Measurements from ENCODE around the gene PLXNC1.
A peak's percentile ranks its signal among the peaks of the same experiment; 100 is the strongest.

PLXNC1 gene

DNA sequence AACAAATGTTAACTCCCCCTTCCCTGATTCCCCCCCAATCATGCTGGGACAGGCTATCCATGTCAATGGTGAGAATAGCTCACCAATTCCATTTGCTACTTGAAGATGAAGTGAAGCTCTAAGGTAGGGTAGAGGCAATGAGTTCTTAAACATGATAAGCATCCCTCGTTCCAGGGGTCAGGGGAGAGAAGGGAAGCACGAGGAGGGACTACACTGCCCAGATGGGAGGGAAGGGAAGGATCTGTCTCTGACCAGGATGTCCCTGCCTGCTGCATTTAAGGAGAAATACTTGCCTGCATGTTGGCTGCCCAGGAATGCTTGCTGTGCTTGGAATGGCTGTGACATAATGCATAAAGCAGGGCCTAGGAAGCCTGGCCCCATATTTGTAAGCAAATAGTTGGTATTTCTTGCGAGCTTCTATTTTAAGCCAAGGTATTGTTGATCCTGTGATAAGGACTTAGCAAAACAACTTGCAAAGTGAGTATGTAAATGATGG lies 156.2 kb downstream of the PLXNC1 start:
- Histone ChIP-seq H2BK12ac (ENCODE audit: low read length) (no peak overlapping the region), H2BK5ac (ENCODE audit: low read depth, low read length, poor library complexity) (no peak overlapping the region), H4K8ac (ENCODE audit: low read depth, low read length) (no peak overlapping the region), H3K4me1 (ENCODE audit: control insufficient read depth in 1 of 2, insufficient read depth in 2 of 2, low read length in 2 of 2) (peaks cover 5 to 15% of the 10 kb centered on the region in 2 experiments), H3K4me2 (ENCODE audit: low read length) (no peak overlapping the region), H3K27ac (ENCODE audit: low read depth, low read length) (no peak overlapping the region), H2AK5ac (ENCODE audit: low read length) (no peak overlapping the region), H3K4me3 (ENCODE audit: low read depth, low read length) (no peak overlapping the region), H3K36me3 (ENCODE audit: control insufficient read depth in 1 of 2, insufficient read depth in 2 of 2, low read length in 2 of 2) (no peaks in the 10 kb centered on the region), H3K27me3 (ENCODE audit: insufficient read depth, low read length) (no peaks in the 10 kb centered on the region), H3K9me3 (ENCODE audit: insufficient read depth, low read depth, low read length) (no peaks in the 10 kb centered on the region), H3K4ac (ENCODE audit: low read depth, low read length) (no peak overlapping the region), H3K9ac (ENCODE audit: low read length) (no peak overlapping the region), H3K23ac (ENCODE audit: low read length) (no peak overlapping the region), H4K91ac (ENCODE audit: low read depth, low read length) (no peak overlapping the region), H2BK120ac (ENCODE audit: insufficient read depth, low read length, poor library complexity) (no peak overlapping the region), H3K79me2 (ENCODE audit: control insufficient read depth, insufficient read depth, low read length, poor library complexity) (no peaks in the 10 kb centered on the region), H3K14ac (ENCODE audit: low read length) (no peak overlapping the region), H4K12ac (ENCODE audit: low read depth, low read length) (no peak overlapping the region), H2AFZ (ENCODE audit: insufficient read depth, low read length, poor library complexity) (no peak overlapping the region), H3K18ac (ENCODE audit: low read length) (no peak overlapping the region), H3K79me1 (ENCODE audit: low read length) (peaks cover 7% of the 10 kb centered on the region)
- DNase-seq = peak; percentile 93 to 98
- no CpG with 5 or more reads among the region's 3 CpGs for WGBS (ENCODE audit: extremely low coverage, insufficient coverage, insufficient read length)

GRCh38 chr12:94305130-94305957 lies 157.0 kb downstream of the PLXNC1 start:
- peaks cover 5 to 11% of the 10 kb centered on the region in 2 experiments for H3K4me1 ChIP-seq (ENCODE audit: control insufficient read depth in 1 of 2, insufficient read depth in 2 of 2, low read length in 2 of 2)
- H4K8ac ChIP-seq (ENCODE audit: low read depth, low read length) = peak overlapping the region; percentile 62
- no peaks in the 10 kb centered on the region for H3K9me3 ChIP-seq (ENCODE audit: insufficient read depth, low read depth, low read length)
- no peak overlapping the region for H2AK5ac ChIP-seq (ENCODE audit: low read length)
- H4K91ac ChIP-seq (ENCODE audit: low read depth, low read length) = no peak overlapping the region
- H3K27me3 ChIP-seq (ENCODE audit: insufficient read depth, low read length) = no peaks in the 10 kb centered on the region
- no peaks in the 10 kb centered on the region for H3K36me3 ChIP-seq (ENCODE audit: control insufficient read depth in 1 of 2, insufficient read depth in 2 of 2, low read length in 2 of 2)
- H2BK12ac ChIP-seq (ENCODE audit: low read length) = peak overlapping the region; percentile 73
- peaks cover 7% of the 10 kb centered on the region for H3K79me1 ChIP-seq (ENCODE audit: low read length)
- peak overlapping the region; percentile 64 for H3K18ac ChIP-seq (ENCODE audit: low read length)
- H3K4me3 ChIP-seq (ENCODE audit: low read depth, low read length) = no peak overlapping the region
- peak overlapping the region; percentile 56 for H2BK120ac ChIP-seq (ENCODE audit: insufficient read depth, low read length, poor library complexity)
- no CpG with 5 or more reads among the region's 9 CpGs for WGBS (ENCODE audit: extremely low coverage, insufficient coverage, insufficient read length)
- H3K4ac ChIP-seq (ENCODE audit: low read depth, low read length) = no peak overlapping the region
- H2BK5ac ChIP-seq (ENCODE audit: low read depth, low read length, poor library complexity) = peak overlapping the region; percentile 78
- peak overlapping the region; percentile 60 for H3K14ac ChIP-seq (ENCODE audit: low read length)
- H3K79me2 ChIP-seq (ENCODE audit: control insufficient read depth, insufficient read depth, low read length, poor library complexity) = no peaks in the 10 kb centered on the region
- H3K23ac ChIP-seq (ENCODE audit: low read length) = no peak overlapping the region
- peak overlapping the region; percentile 83 for H3K27ac ChIP-seq (ENCODE audit: low read depth, low read length)
- no peak overlapping the region for H4K12ac ChIP-seq (ENCODE audit: low read depth, low read length)
- no peak for DNase-seq
- H3K9ac ChIP-seq (ENCODE audit: low read length) = no peak overlapping the region
- H3K4me2 ChIP-seq (ENCODE audit: low read length) = peak overlapping the region; percentile 45
- H2AFZ ChIP-seq (ENCODE audit: insufficient read depth, low read length, poor library complexity) = no peak overlapping the region

GRCh38 chr12:94308612-94309011 lies 160.2 kb downstream of the PLXNC1 start:
- no peak overlapping the region for H2AFZ ChIP-seq (ENCODE audit: insufficient read depth, low read length, poor library complexity)
- no peak overlapping the region for H4K12ac ChIP-seq (ENCODE audit: low read depth, low read length)
- H3K9ac ChIP-seq (ENCODE audit: low read length) = no peak overlapping the region
- no peak overlapping the region for H3K23ac ChIP-seq (ENCODE audit: low read length)
- no peaks in the 10 kb centered on the region for H3K27me3 ChIP-seq (ENCODE audit: insufficient read depth, low read length)
- no CpG with 5 or more reads among the region's 2 CpGs for WGBS (ENCODE audit: extremely low coverage, insufficient coverage, insufficient read length)
- no peak overlapping the region for H3K27ac ChIP-seq (ENCODE audit: low read depth, low read length)
- no peak overlapping the region for H3K4me3 ChIP-seq (ENCODE audit: low read depth, low read length)
- no peak overlapping the region for H3K4me2 ChIP-seq (ENCODE audit: low read length)
- no peak overlapping the region for H3K14ac ChIP-seq (ENCODE audit: low read length)
- no peak for DNase-seq
- H3K79me2 ChIP-seq (ENCODE audit: control insufficient read depth, insufficient read depth, low read length, poor library complexity) = no peaks in the 10 kb centered on the region
- no peak overlapping the region for H2BK120ac ChIP-seq (ENCODE audit: insufficient read depth, low read length, poor library complexity)
- no peak overlapping the region for H4K8ac ChIP-seq (ENCODE audit: low read depth, low read length)
- H3K4ac ChIP-seq (ENCODE audit: low read depth, low read length) = no peak overlapping the region
- no peak overlapping the region for H2BK5ac ChIP-seq (ENCODE audit: low read depth, low read length, poor library complexity)
- no peak overlapping the region for H2BK12ac ChIP-seq (ENCODE audit: low read length)
- no peak overlapping the region for H3K18ac ChIP-seq (ENCODE audit: low read length)
- H4K91ac ChIP-seq (ENCODE audit: low read depth, low read length) = no peak overlapping the region
- H3K79me1 ChIP-seq (ENCODE audit: low read length) = peaks cover 7% of the 10 kb centered on the region
- H3K4me1 ChIP-seq (ENCODE audit: control insufficient read depth in 1 of 2, insufficient read depth in 2 of 2, low read length in 2 of 2) = peaks cover 3 to 9% of the 10 kb centered on the region in 2 experiments
- no peak overlapping the region for H2AK5ac ChIP-seq (ENCODE audit: low read length)
- no peaks in the 10 kb centered on the region for H3K9me3 ChIP-seq (ENCODE audit: insufficient read depth, low read depth, low read length)
- H3K36me3 ChIP-seq (ENCODE audit: control insufficient read depth in 1 of 2, insufficient read depth in 2 of 2, low read length in 2 of 2) = peaks cover 0 to 2% of the 10 kb centered on the region in 2 experiments

DNA sequence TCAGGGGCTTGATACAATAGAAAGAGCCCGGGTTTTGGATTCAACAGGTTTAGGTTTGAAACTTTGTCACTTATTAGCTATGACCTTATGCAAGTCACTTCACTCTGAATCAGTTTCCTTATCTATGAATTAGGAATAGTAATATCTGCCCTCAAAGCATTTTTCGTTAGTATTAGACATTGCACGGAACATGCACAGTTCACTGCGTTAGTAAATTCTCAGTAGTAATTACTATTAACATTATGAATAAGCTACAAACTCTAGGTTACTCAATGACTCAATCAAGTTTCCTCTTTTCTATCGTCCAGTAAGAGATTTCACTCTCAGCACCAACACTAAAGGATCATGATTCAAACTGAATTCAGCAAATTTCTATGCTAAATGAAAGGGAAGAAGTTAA lies 161.0 kb downstream of the PLXNC1 start:
- Histone ChIP-seq H3K9me3 (ENCODE audit: insufficient read depth, low read depth, low read length) (no peaks in the 10 kb centered on the region), H3K14ac (ENCODE audit: low read length) (no peak overlapping the region), H2BK5ac (ENCODE audit: low read depth, low read length, poor library complexity) (no peak overlapping the region), H3K18ac (ENCODE audit: low read length) (no peak overlapping the region), H3K36me3 (ENCODE audit: control insufficient read depth in 1 of 2, insufficient read depth in 2 of 2, low read length in 2 of 2) (peaks cover 0 to 2% of the 10 kb centered on the region in 2 experiments), H3K9ac (ENCODE audit: low read length) (no peak overlapping the region), H3K23ac (ENCODE audit: low read length) (no peak overlapping the region), H4K91ac (ENCODE audit: low read depth, low read length) (no peak overlapping the region), H2AK5ac (ENCODE audit: low read length) (no peak overlapping the region), H3K27ac (ENCODE audit: low read depth, low read length) (no peak overlapping the region), H3K79me1 (ENCODE audit: low read length) (peaks cover 5% of the 10 kb centered on the region), H3K4ac (ENCODE audit: low read depth, low read length) (no peak overlapping the region), H3K4me1 (ENCODE audit: control insufficient read depth in 1 of 2, insufficient read depth in 2 of 2, low read length in 2 of 2) (peaks cover 3 to 7% of the 10 kb centered on the region in 2 experiments), H3K79me2 (ENCODE audit: control insufficient read depth, insufficient read depth, low read length, poor library complexity) (no peaks in the 10 kb centered on the region), H3K4me2 (ENCODE audit: low read length) (no peak overlapping the region), H2AFZ (ENCODE audit: insufficient read depth, low read length, poor library complexity) (no peak overlapping the region), H2BK120ac (ENCODE audit: insufficient read depth, low read length, poor library complexity) (no peak overlapping the region), H4K8ac (ENCODE audit: low read depth, low read length) (no peak overlapping the region), H2BK12ac (ENCODE audit: low read length) (no peak overlapping the region), H4K12ac (ENCODE audit: low read depth, low read length) (no peak overlapping the region), H3K4me3 (ENCODE audit: low read depth, low read length) (no peak overlapping the region), H3K27me3 (ENCODE audit: insufficient read depth, low read length) (no peaks in the 10 kb centered on the region)
- WGBS (ENCODE audit: extremely low coverage, insufficient coverage, insufficient read length) = no CpG with 5 or more reads among the region's 5 CpGs
- no peak for DNase-seq
